Hepatocyte (in vitro differentiated cells): ENCODE results near the gene RBKS.

Source experiments
- EZH2 ChIP-seq: fragments of 200-600 bp; sonication (generic); IDR thresholded peaks from 2 replicates; pipeline ENCODE4 v1.6.1; 2016; ENCODE audit warnings: antibody characterized with exemption, mild to moderate bottlenecking, borderline replicate concordance
- EZH2phosphoT487 ChIP-seq: fragments of 200-600 bp; sonication (generic); IDR thresholded peaks from one replicate; pipeline ENCODE4 v1.6.1; 2018; ENCODE audit warnings: antibody characterized with exemption, mild to moderate bottlenecking, low read depth, moderate library complexity; ENCODE audit not compliant: unreplicated experiment, severe bottlenecking
- TF ChIP-seq, protein P1 (sequence below): fragments of 200-600 bp; sonication (generic); IDR thresholded peaks from 2 replicates; pipeline ENCODE4 v1.5.1; 2016; ENCODE audit warnings: antibody characterized with exemption, mild to moderate bottlenecking; ENCODE audit not compliant: poor library complexity

DNA sequence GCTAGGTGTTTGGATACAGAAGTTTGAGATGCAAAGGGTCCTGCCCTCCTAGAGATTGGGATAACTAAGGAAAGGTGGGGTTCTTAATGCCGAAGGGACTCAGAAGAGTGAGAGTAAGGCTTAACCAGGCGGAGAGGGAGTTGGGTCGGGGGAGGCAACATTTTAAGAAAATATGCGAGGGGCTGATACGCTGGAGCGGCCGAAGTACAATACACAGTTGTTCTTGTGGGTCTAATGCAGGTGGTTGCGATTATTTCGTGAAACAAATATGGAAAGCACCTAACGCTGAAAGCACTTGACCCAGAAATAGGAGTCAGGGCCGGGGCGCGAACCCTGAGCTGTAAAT, 119.0 kb downstream of the RBKS start:
- no peak for TF ChIP-seq EZH2
- TF ChIP-seq, protein P1, sequence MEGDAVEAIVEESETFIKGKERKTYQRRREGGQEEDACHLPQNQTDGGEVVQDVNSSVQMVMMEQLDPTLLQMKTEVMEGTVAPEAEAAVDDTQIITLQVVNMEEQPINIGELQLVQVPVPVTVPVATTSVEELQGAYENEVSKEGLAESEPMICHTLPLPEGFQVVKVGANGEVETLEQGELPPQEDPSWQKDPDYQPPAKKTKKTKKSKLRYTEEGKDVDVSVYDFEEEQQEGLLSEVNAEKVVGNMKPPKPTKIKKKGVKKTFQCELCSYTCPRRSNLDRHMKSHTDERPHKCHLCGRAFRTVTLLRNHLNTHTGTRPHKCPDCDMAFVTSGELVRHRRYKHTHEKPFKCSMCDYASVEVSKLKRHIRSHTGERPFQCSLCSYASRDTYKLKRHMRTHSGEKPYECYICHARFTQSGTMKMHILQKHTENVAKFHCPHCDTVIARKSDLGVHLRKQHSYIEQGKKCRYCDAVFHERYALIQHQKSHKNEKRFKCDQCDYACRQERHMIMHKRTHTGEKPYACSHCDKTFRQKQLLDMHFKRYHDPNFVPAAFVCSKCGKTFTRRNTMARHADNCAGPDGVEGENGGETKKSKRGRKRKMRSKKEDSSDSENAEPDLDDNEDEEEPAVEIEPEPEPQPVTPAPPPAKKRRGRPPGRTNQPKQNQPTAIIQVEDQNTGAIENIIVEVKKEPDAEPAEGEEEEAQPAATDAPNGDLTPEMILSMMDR = no peak
- no peak for TF ChIP-seq EZH2phosphoT487
